ENCODE data around the gene PCED1A.

PCED1A gene

GRCh38 chr20:2801286-2801728 lies 39.1 kb downstream of the PCED1A start:
- FAIRE-seq, result no peak

- FAIRE-seq, result no peak
Observed at GRCh38 chr20:2800521-2801285, 39.8 kb downstream of the PCED1A start, which contains the start of gene CPXM1. Gene CPXM1 (minus strand): TSS chr20:2800627. CDS start chr20:2800572, 55 bp downstream.

DNA sequence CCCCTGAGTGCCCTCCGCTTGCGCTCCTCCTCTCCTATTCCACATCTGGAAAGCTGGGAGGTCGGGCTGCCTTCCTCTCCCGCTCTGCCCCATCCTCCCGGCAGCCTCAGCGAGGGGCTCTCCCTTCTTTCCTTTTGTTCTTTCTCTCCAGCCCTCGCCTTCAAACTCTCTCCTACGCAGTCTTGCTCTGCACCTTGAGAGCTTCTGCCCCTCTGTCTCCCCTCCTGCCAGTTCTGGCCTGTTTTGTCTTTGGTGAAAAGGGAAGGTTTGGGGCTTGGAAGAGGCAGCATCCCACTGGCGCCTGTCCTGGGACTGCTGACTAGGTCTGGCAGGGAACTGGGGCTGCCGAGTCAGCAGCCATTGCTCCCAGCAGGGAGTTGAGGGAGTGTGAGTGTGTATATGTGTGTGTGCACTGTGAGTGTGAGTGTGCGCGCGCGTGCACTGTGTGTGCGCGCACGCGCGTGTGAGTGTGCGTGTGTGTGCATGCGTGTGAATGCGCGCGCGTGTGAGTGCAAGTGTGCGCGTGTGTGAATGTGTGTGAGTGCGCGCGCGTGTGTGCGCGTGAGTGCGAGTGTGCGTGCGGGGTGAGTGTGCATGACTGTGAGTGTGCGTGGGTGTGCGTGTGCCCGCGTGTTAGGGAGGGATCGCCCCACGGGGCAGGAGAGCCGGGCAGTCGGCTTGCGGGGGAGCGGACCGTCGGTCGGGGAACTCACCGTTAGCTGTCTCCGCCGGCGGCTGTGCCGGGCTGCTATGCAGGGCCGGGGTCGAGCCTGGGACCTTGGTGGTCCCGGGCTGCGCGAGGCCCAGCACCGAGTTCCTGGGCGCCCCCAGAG lies 40.6 kb downstream of the PCED1A start:
- no peak for FAIRE-seq

DNA sequence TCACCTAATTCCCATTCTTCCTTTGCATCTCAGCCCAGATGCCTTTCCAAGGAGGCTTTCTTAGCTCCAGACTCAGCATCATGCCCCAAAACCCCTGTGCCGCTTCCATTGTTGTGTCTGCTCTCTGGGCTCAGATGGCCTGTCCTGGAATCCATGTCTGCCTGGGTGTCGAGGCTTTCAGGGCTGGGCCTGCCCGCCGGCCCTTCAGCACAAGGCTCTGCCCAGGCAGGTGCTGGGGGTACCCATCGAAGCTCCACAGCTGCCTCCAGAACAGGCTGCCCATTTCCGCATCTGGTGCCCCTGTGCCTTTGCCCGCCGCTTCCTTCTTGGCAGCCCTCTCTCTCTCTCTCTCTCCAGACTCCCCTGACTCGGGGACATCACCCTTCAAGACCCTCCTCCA lies 41.2 kb downstream of the PCED1A start:
- FAIRE-seq, result no peak

DNA sequence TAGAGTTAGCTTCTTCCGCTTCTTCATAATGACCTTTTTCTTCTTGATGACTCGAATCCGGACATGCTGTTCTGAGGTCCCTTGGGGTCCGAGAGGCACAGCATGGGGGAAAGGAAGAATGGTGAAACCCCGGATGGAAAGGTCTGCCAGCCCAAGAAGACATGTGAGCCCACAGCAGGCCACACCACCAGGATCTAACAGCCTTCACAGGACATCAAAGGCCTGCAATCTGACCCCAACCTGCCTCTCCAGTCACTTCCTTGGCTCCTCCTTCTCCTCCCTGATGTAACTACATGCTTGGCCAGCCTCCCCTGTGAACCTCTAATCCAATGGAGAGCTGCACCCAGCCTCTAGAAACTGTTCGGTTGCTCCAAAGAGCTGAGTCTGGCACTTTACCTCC lies 41.6 kb downstream of the PCED1A start:
- FAIRE-seq, result peak; percentile 6

DNA sequence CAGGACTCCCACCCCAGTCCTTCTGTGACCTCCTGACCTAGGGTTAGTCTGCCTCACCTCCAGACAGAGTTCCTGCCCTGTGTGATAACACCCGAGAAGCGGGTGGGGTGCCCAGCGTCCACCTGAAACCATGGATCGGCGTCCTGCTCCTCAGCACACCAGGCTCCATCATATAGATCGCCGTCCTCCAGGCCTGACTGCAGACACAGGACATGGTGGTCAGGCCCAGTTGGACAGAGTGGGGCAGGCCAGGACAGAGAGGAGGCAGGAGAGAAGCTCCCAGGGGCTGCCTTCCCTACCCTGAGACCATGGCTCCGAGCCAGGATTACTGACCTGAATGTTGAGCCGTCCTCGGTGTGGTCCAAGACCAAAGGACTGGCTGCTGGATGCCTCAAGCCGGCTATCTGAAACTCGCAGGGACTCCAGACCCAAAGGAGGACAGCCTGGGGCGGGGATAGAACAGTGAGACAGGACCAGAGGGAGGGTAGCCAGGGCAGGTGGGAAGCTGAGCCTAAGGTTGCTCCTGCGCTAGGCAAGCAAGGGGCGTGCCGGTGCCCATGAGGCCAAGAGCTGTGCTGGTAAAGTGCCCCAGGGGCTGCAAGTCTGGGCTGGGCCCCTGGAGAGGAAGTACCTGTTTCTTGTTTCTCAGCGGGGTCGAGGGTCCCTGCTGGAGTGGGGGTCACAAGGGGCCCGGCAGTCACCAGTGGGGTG lies 42.2 kb downstream of the PCED1A start:
- no peak for FAIRE-seq

- FAIRE-seq, result no peak
Observed at GRCh38 chr20:2797136-2797983, 43.1 kb downstream of the PCED1A start.

DNA sequence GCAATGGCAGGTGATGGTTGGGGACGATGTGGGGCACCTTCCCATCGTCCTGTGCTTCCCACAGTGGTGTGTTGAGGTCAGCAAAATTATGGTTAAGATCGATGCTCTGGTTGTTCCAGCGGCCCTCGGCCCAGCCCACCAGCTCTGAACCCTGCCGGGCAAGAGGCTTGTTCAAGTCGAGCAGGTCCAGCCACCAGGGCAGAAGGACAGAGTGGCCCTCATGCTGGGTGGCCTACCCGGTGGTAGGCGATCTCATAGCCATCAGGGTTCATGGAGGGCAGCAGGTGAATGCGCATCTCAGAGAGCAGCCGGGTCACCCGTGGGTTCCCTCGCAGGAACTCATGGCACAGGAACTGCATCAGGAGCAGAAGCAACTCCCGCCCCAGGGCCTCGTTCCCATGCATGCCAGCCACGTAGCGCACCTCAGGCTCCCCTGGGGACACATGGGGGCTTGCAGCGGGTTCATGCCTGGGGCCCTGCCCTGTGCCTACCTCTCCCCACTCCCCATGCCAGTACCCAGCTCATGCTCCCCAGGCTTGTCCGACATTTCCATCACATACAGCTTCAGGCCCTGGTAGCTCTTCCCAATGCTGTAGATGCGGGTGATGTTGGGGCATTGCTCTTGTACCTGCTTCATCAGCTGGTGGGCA lies 44.3 kb downstream of the PCED1A start:
- no peak for FAIRE-seq

DNA sequence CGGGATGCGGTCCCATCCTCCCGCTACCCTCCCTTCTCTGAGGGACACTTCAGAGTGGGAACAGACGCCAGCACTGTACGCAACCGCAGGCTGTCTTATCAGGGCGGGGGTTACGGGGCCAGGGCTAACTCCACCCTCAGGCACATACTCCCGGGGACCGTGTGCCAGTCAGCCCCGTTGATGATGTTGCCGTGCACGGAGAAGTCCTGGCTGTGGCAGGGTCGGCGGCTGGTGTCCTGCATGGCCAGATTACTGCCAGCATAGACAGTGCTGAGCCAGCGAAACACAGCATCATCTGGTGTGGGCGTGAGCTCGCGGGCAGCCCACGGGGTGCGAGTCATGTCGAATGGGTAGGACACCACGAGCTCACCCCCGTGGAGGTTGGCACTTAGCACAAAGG lies 45.0 kb downstream of the PCED1A start:
- no peak for FAIRE-seq

DNA sequence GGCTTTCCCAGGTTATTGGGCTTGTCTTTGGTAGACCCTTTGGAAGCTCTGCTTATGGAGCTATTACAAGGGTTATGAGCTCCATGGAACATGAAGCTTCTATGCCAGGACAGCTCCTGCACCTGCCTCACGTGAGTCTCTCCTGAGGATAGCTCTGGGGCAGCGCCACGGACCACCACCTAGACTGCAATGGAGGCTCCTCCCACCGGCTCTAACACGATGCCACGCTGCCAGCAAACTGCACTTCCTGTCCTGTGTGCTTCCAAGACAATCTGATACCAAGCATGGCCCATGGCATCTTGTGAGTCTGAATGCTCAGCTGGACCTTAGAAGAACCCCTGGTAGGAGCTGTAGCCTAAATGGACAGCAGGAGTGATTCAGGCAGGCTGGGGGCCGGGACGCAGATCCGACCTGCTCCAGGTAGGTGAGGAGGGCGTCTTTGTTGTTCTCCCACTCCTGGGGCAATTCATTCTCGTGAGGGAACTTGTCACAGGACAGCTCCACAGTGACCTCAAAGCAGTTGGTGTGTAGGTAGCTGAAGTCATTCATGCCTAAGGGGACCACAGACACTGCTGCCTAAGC lies 45.5 kb downstream of the PCED1A start:
- FAIRE-seq, result no peak

DNA sequence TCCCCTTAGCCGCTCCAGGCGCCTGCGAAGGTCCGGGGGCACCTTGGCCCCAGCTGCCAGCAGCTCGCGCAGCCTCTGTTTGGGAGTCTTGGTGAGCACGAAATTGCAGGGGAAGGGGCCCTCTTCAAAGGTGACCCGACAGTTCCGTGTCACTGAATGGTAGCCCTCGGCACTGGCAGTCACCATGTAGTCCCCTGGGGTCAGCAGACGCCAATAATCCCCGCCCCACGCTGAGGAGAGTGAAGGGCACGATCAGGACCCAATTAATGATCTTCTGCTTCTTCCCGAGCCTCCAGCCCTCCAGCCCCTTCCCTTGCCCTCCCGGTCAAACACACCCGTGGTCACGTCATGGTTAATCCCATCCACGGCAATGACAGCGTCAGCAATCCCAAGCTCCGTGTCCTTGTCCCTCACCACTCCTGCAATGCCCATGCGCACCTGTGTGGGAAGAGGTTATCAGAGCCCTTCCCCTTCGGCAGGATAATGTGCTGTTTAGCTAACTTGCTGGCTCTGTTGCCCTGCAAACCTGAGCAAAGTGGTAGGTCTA lies 46.2 kb downstream of the PCED1A start:
- no peak for FAIRE-seq

DNA sequence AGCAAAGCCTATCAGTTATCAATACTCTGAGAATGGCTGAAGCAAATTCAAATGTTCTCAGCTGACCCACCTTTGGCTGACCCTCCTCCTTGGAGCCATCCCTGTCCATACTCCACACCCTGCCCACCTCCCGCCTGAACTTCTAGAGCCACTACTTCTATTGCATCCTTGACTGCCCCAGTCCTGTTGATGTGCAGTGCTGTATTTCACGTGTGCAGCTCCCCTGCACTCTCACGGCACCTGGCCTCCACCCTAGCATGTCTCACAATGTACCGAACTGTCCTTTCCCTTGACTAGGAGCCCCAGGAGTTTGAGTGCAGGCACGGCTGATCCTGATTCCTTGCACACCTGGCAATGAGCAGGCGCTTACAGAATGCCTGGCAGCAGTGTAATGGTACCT lies 47.0 kb downstream of the PCED1A start:
- FAIRE-seq, result no peak
